ENCODE data around the gene ABCC4. TPM values are rescaled to one million over a fixed set of nuclear protein-coding genes. Genes with fewer than 3 reads are reported as not detected.

Gene ABCC4
- total and polyA plus RNA-seq, 2 of the 13 experiments (the other 11 are each of a cell fraction or from before 2014, with no cell fraction given): 4.2 to 11.3 TPM

DNA sequence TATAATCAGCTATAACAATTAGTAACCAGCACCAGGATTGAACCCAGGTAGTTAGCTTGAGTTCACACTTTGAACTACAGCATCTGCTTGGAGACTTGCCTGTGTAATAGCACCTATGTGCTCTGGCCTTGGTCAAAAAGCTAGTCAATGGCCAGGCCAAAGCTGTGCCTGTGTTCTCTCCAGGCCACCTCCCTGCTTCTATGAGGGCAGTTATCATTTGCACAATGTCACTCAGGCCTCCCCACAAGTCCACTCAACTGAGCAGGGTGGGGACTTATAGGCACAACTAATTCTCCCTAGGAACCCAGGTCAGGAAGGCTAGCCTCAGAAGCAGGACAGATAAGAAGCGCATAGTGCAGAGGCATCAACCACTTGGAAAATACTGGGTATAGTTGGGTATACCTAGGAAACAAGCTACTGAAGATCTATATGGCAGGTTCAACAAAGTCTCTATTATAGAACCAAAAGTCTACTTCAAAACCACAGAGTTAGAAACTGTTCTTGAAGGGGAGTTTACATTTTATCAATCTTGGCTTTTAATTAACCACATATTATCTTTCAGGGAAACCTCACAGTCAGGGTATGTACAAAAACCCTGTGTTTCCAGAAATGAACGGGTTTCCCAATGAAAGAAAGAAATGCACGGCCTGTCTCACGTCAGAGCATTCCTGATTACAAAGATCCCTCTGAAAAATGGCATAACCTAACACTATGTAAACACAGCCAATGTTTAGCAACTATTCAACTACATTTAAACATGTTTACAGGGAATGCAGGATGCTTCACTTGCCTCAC, 140.9 kb downstream of the ABCC4 start (continued):
- TF ChIP-seq ZNF619 (CRISPR knock-in tag; IDR thresholded peaks at IDR 0.05) (no peak), ZNF547 (CRISPR knock-in tag; IDR thresholded peaks at IDR 0.05) (no peak), HNRNPL (IDR thresholded peaks at IDR 0.05; ENCODE audit: low read depth, low read length) (no peak), ZBTB21 (CRISPR knock-in tag; IDR thresholded peaks at IDR 0.05) (peak; percentile 71; the same call in 1 of the 2 replicates), ZFY (CRISPR knock-in tag; IDR thresholded peaks at IDR 0.05) (no peak), ZSCAN25 (CRISPR knock-in tag; IDR thresholded peaks at IDR 0.05) (no peak), SAP130 (CRISPR knock-in tag; IDR thresholded peaks at IDR 0.05; ENCODE audit: low read depth) (peak; percentile 69), MAFK (conservative IDR thresholded peaks at IDR 0.05 in 1 of 2, IDR thresholded peaks at IDR 0.05 in 1 of 2; ENCODE audit: low read length in 2 of 2) (no peak), ZKSCAN5 (CRISPR knock-in tag; IDR thresholded peaks at IDR 0.05) (no peak), MTF1 (CRISPR knock-in tag; IDR thresholded peaks at IDR 0.05) (no peak), AHDC1 (CRISPR knock-in tag; IDR thresholded peaks at IDR 0.05; ENCODE audit: borderline replicate concordance) (0 out of 2 replicates have a peak, but pooled peaks have one; percentile 29), GABPB1 (CRISPR knock-in tag; IDR thresholded peaks at IDR 0.05) (no peak), ZNF878 (CRISPR knock-in tag; IDR thresholded peaks at IDR 0.05) (no peak; the same call in 1 of the 2 replicates), MXD4 (CRISPR knock-in tag; IDR thresholded peaks at IDR 0.05) (no peak), HNRNPK (IDR thresholded peaks at IDR 0.05; ENCODE audit: low read depth, low read length, poor library complexity, severe bottlenecking) (no peak), ZNF3 (CRISPR knock-in tag; IDR thresholded peaks at IDR 0.05) (no peak), ZBTB8A (CRISPR knock-in tag; IDR thresholded peaks at IDR 0.05; ENCODE audit: borderline replicate concordance, low read depth) (no peak), SIN3B (IDR thresholded peaks at IDR 0.05; ENCODE audit: low read length) (no peak), ZSCAN22 (CRISPR knock-in tag; IDR thresholded peaks at IDR 0.05) (no peak), FOXM1 (CRISPR knock-in tag; IDR thresholded peaks at IDR 0.05) (no peak), ZNF34 (CRISPR knock-in tag; IDR thresholded peaks at IDR 0.05; ENCODE audit: borderline replicate concordance) (no peak), ZNF30 (CRISPR knock-in tag; IDR thresholded peaks at IDR 0.05) (no peak), ZNF792 (CRISPR knock-in tag; IDR thresholded peaks at IDR 0.05) (0 out of 2 replicates have a peak, but pooled peaks have one; percentile 35)
- TF ChIP-seq, protein P1, sequence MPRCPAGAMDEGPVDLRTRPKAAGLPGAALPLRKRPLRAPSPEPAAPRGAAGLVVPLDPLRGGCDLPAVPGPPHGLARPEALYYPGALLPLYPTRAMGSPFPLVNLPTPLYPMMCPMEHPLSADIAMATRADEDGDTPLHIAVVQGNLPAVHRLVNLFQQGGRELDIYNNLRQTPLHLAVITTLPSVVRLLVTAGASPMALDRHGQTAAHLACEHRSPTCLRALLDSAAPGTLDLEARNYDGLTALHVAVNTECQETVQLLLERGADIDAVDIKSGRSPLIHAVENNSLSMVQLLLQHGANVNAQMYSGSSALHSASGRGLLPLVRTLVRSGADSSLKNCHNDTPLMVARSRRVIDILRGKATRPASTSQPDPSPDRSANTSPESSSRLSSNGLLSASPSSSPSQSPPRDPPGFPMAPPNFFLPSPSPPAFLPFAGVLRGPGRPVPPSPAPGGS (CRISPR knock-in tag; IDR thresholded peaks at IDR 0.05): no peak

Data from HepG2 (cell line).